Measurements from ENCODE around the gene WDFY4. TPM values are rescaled to one million over a fixed set of nuclear protein-coding genes. Genes with fewer than 3 reads are reported as not detected.
A peak's percentile ranks its signal among the peaks of the same experiment; 100 is the strongest.

Gene WDFY4
- total and polyA plus RNA-seq, 2 of the 4 experiments (the other 2 are of a cell fraction) = not detected

GRCh38 chr10:49009199-49009979 is 324.7 kb downstream of the WDFY4 start:
- DNase-seq (no peak), ATAC-seq (ENCODE audit: low read depth) (peak; percentile 47)
- H2BK120ac ChIP-seq (ENCODE audit: low read depth, low read length) = no peak overlapping the region
- POLR2A ChIA-PET (ENCODE audit: unreplicated experiment) = interaction anchor here (0.7 kb wide), 1 partner anchor 103 kb away, joined by 4 read pairs; no protein-coding TSS in a partner anchor
- in situ Hi-C loops (cut with MboI; ENCODE audit: low sequenced_read_pairs) (no loop called here), dilution Hi-C loops (cut with HindIII; ENCODE audit: low sequenced_read_pairs, unreplicated experiment) (no loop called here), intact Hi-C loops (cut with micrococcal nuclease) (no loop called here)
- H3K36me3 ChIP-seq (ENCODE audit: control insufficient read depth, insufficient read depth, low read length) = no peaks in the 10 kb centered on the region
- no peaks in the 10 kb centered on the region for H3K9me1 ChIP-seq (ENCODE audit: insufficient read depth, low read length)
- H4K8ac ChIP-seq (ENCODE audit: low read depth in 2 of 2, low read length in 2 of 2) = no peak overlapping the region
- no peak overlapping the region for H2BK20ac ChIP-seq (ENCODE audit: low read depth, low read length)
- whole genome bisulfite sequencing, 2 experiments (ENCODE audit: extremely low coverage in 2 of 2, insufficient read length in 1 of 2) = no CpG with 5 or more reads among the region's 8 CpGs
- peaks cover 6% of the 10 kb centered on the region; the same call in 1 of the 2 replicates for H3K4me1 ChIP-seq (ENCODE audit: control insufficient read depth, insufficient read depth, low read length)
- no peak overlapping the region for H3K18ac ChIP-seq (ENCODE audit: low read depth, low read length)
- H3K4me3 ChIP-seq (ENCODE audit: insufficient read depth, low read depth, low read length) = no peak overlapping the region
- H3K14ac ChIP-seq (replicated peaks; ENCODE audit: low read depth, low read length) = no peak overlapping the region
- no peak overlapping the region; the same call in 1 of the 2 replicates for H3K4me2 ChIP-seq (ENCODE audit: low read depth, low read length)
- H3K56ac ChIP-seq (ENCODE audit: extremely low read depth, insufficient read depth, low read length) = no peak overlapping the region
- no peak overlapping the region for H3K23ac ChIP-seq (ENCODE audit: low read depth, low read length)
- TF ChIP-seq NFE2L2 (IDR thresholded peaks at IDR 0.05; ENCODE audit: low read depth, low read length) (no peak), CHD1 (IDR thresholded peaks at IDR 0.05; ENCODE audit: low read depth, low read length) (no peak), BHLHE40 (IDR thresholded peaks at IDR 0.05; ENCODE audit: low read depth, low read length) (no peak), USF2 (IDR thresholded peaks at IDR 0.05; ENCODE audit: low read depth, low read length) (no peak), RFX5 (IDR thresholded peaks at IDR 0.05; ENCODE audit: low read depth, low read length) (no peak), CEBPB (IDR thresholded peaks at IDR 0.05; ENCODE audit: low read depth, low read length) (no peak)
- H2BK5ac ChIP-seq (ENCODE audit: low read depth, low read length, poor library complexity, severe bottlenecking) = no peak overlapping the region
- H3K9me3 ChIP-seq (ENCODE audit: control insufficient read depth, insufficient read depth, low read length) = no peaks in the 10 kb centered on the region
- H4K5ac ChIP-seq (ENCODE audit: low read depth, low read length) = no peak overlapping the region
- H2AK9ac ChIP-seq (replicated peaks; ENCODE audit: low read depth, low read length, poor library complexity) = no peak overlapping the region
- no peak overlapping the region for H2AFZ ChIP-seq (replicated peaks; ENCODE audit: low read length, poor library complexity)
- no peak overlapping the region for H3K9ac ChIP-seq (ENCODE audit: low read depth, low read length)
- no peaks in the 10 kb centered on the region for H3K79me1 ChIP-seq (ENCODE audit: low read depth in 1 of 2, low read length in 2 of 2)
- no peak overlapping the region for H2AK5ac ChIP-seq (ENCODE audit: low read depth, low read length)
- H3K27me3 ChIP-seq (ENCODE audit: control insufficient read depth, insufficient read depth, low read length) = peaks cover 6% of the 10 kb centered on the region
- BruUV-seq (replicated peaks) = no TSS peak
- CTCF ChIA-PET = interaction anchor here (0.6 kb wide), 1 partner anchor 170 kb away, joined by 4 read pairs; no protein-coding TSS in a partner anchor
- H3K27ac ChIP-seq (ENCODE audit: insufficient read depth, low read length) = no peak overlapping the region
- H4K91ac ChIP-seq (ENCODE audit: insufficient read depth, low read depth, low read length) = no peak overlapping the region
- no peak overlapping the region for H3K4ac ChIP-seq (ENCODE audit: low read depth, low read length)
- no peak overlapping the region for H2BK15ac ChIP-seq (ENCODE audit: low read depth, low read length)
- H4K20me1 ChIP-seq (ENCODE audit: insufficient read depth, low read length) = no peaks in the 10 kb centered on the region

Measured in IMR-90 (cell line).